Ovary (tissue), 3 donors: ENCODE measurements around the gene SMC1B.

ENCODE experiments used
- POLR2A ChIP-seq: fragments of 450-650 bp; IDR thresholded peaks from one replicate; pipeline ENCODE4 v1.6.1; 2017; ENCODE audit warnings: antibody characterized with exemption, mild to moderate bottlenecking, moderate library complexity
- TF ChIP-seq, protein P1 (sequence below), 3 donors: fragments of 450-650 bp in 2 of 3; fragments of 200-600 bp in 1 of 3; IDR thresholded peaks; one replicate each; pipeline versions ENCODE4 v1.5.1 to v1.8.0; 2016 to 2022; ENCODE audit warnings: antibody characterized with exemption in 3 of 3, mild to moderate bottlenecking in 1 of 3
- donor health status: DM: no; HTN: no; CAD: no.

DNA sequence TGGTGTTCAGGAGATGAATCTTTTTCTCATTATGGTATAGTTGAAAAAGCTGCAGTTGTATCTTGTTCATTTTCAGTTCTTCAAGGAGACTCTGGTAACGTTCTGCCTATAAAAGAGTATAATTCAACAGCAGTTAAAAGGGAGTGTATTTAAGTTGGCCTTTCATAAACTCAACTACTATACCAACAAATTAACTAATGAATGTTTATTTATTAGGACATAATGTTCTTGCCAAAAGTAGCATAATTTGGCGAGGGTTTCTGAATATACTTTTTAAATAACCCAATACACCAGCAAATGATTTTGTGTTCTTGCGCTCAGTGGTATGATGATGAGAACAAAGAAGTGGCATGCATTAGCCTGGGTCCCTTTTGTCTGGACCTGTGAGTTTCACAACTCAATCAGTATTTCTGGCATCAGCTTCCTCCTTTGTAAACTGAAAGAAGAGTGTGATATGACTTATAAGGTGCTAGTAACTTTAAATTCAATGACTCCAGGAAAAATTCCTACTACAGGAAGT, 10.9 kb downstream of the SMC1B start:
- TF ChIP-seq, protein P1, sequence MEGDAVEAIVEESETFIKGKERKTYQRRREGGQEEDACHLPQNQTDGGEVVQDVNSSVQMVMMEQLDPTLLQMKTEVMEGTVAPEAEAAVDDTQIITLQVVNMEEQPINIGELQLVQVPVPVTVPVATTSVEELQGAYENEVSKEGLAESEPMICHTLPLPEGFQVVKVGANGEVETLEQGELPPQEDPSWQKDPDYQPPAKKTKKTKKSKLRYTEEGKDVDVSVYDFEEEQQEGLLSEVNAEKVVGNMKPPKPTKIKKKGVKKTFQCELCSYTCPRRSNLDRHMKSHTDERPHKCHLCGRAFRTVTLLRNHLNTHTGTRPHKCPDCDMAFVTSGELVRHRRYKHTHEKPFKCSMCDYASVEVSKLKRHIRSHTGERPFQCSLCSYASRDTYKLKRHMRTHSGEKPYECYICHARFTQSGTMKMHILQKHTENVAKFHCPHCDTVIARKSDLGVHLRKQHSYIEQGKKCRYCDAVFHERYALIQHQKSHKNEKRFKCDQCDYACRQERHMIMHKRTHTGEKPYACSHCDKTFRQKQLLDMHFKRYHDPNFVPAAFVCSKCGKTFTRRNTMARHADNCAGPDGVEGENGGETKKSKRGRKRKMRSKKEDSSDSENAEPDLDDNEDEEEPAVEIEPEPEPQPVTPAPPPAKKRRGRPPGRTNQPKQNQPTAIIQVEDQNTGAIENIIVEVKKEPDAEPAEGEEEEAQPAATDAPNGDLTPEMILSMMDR (IDR thresholded peaks at IDR 0.05), result no peak
- TF ChIP-seq POLR2A, result no peak
